ENCODE results near the gene ADORA2B. TPM values are rescaled to one million over a fixed set of nuclear protein-coding genes. Genes with fewer than 3 reads are reported as not detected.

The ADORA2B gene
- total and polyA plus RNA-seq, 2 experiments from 2014 or later: 11.4 to 11.7 TPM

DNA sequence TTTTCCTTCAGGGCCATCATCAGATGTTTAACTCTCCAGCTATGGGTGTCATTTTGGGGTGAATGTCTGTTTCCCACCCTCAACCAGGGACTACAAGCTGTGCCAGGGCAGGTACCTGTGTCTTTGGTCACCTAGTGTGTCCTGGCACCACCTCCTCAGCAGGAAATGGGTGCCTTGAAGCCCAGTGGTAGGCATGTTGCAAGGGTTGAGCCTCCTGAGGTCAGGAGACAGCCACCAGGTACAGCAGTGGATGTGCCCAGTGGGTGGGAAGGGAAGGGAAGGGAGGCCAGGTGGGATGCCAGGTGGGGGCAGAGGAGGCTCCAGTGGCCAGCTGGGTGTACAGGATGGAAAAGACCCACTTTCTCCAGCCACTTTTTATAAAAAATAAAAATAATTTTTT lies 25.5 kb upstream of the ADORA2B start:
- H3K27ac ChIP-seq: no peak overlapping the region
- TF ChIP-seq EZH2phosphoT487 (IDR thresholded peaks at IDR 0.05; ENCODE audit: low read depth, severe bottlenecking, unreplicated experiment) (no peak), EZH2 (IDR thresholded peaks at IDR 0.05; ENCODE audit: borderline replicate concordance) (no peak), CTCF (IDR thresholded peaks at IDR 0.05; ENCODE audit: poor library complexity) (no peak)

DNA sequence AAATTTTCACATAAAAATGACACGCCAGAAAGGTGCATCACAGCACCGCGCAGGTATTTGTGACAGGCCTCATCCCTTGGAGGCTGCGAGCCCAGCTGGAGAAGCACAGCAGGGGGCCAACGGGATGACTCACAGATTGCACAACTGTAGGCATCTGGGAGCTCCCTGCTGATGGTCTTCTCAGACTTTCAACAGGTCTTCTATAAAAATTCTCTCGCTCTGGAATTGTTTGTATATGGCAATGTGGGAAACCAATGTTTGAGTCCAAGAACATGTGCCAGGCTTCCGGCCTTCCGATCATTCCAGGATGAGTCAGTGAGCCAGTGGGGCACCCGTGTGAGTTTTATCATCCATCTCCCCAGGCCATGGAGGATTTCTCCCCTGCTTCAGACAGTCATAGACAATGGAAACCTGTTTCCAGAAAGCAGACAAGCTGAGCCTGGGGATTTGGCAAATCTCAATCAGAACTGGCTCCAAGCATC lies 24.1 kb upstream of the ADORA2B start:
- DNase-seq (ENCODE audit: low spot score): peak; percentile 48
- TF ChIP-seq EZH2phosphoT487 (IDR thresholded peaks at IDR 0.05; ENCODE audit: low read depth, severe bottlenecking, unreplicated experiment) (no peak), EZH2 (IDR thresholded peaks at IDR 0.05; ENCODE audit: borderline replicate concordance) (no peak), CTCF (IDR thresholded peaks at IDR 0.05; ENCODE audit: poor library complexity) (no peak)

More for the DNA sequence above, 25.5 kb upstream of the ADORA2B start:
- Histone ChIP-seq H2AFZ (no peak overlapping the region), H3K79me2 (no peaks in the 10 kb centered on the region), H3K4me1 (ENCODE audit: insufficient read depth) (no peaks in the 10 kb centered on the region), H4K20me1 (ENCODE audit: insufficient read depth, poor library complexity, severe bottlenecking) (no peaks in the 10 kb centered on the region), H3K9me3 (ENCODE audit: low read depth) (no peaks in the 10 kb centered on the region), H3K4me2 (no peak overlapping the region), H3K9me2 (replicated peaks; ENCODE audit: insufficient read depth) (no peaks in the 10 kb centered on the region), H3K4me3 (no peak overlapping the region), H3K27me3 (no peaks in the 10 kb centered on the region), H3K36me3 (replicated peaks; ENCODE audit: insufficient read depth, low read depth) (no peaks in the 10 kb centered on the region)
- DNase-seq (ENCODE audit: low spot score): no peak

DNA sequence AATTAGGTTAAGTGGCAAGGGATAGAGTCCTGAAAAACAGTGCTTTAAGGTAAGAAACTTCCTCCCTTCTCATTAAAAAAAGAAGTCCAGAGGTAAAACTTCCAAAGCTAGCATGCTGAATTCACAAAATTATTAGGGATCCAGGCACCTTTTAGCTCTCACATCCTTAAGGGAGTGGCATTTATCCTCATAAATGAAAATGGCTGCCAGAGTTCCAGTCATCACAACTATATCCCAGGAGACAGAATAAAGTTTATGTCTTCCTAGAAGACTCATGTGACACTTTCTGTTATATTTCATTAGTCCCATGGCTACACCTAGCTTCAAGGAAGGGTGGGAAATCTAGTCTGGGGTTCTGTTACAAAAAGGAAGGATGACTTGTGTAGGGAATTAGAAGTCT lies 23.3 kb upstream of the ADORA2B start:
- Histone ChIP-seq H3K4me2 (no peak overlapping the region), H4K20me1 (ENCODE audit: insufficient read depth, poor library complexity, severe bottlenecking) (no peaks in the 10 kb centered on the region), H3K36me3 (replicated peaks; ENCODE audit: insufficient read depth, low read depth) (no peaks in the 10 kb centered on the region), H3K4me3 (no peak overlapping the region), H3K27ac (no peak overlapping the region), H3K79me2 (no peaks in the 10 kb centered on the region), H2AFZ (no peak overlapping the region), H3K9me3 (ENCODE audit: low read depth) (no peaks in the 10 kb centered on the region), H3K27me3 (no peaks in the 10 kb centered on the region), H3K9me2 (replicated peaks; ENCODE audit: insufficient read depth) (no peaks in the 10 kb centered on the region), H3K4me1 (ENCODE audit: insufficient read depth) (peaks cover 3% of the 10 kb centered on the region)
- DNase-seq (ENCODE audit: low spot score): no peak
- TF ChIP-seq CTCF (IDR thresholded peaks at IDR 0.05; ENCODE audit: poor library complexity) (no peak), EZH2 (IDR thresholded peaks at IDR 0.05; ENCODE audit: borderline replicate concordance) (no peak), EZH2phosphoT487 (IDR thresholded peaks at IDR 0.05; ENCODE audit: low read depth, severe bottlenecking, unreplicated experiment) (no peak)

More for the DNA sequence above, 24.1 kb upstream of the ADORA2B start:
- Histone ChIP-seq H3K79me2 (no peaks in the 10 kb centered on the region), H3K36me3 (replicated peaks; ENCODE audit: insufficient read depth, low read depth) (no peaks in the 10 kb centered on the region), H3K27me3 (no peaks in the 10 kb centered on the region), H4K20me1 (ENCODE audit: insufficient read depth, poor library complexity, severe bottlenecking) (no peaks in the 10 kb centered on the region), H3K27ac (peak overlapping the region; percentile 33), H3K4me2 (no peak overlapping the region), H3K4me1 (ENCODE audit: insufficient read depth) (peaks cover 3% of the 10 kb centered on the region), H3K4me3 (no peak overlapping the region), H3K9me2 (replicated peaks; ENCODE audit: insufficient read depth) (no peaks in the 10 kb centered on the region), H3K9me3 (ENCODE audit: low read depth) (no peaks in the 10 kb centered on the region), H2AFZ (no peak overlapping the region)
- 57% methylated on average over 9 of the region's 9 CpGs for WGBS (ENCODE audit: low lambda C conversion rate, missing lambda C conversion rate)

GRCh38 chr17:15922586-15922985 lies 22.3 kb upstream of the ADORA2B start:
- no peak overlapping the region for H3K4me3 ChIP-seq
- TF ChIP-seq EZH2phosphoT487 (IDR thresholded peaks at IDR 0.05; ENCODE audit: low read depth, severe bottlenecking, unreplicated experiment) (no peak), CTCF (IDR thresholded peaks at IDR 0.05; ENCODE audit: poor library complexity) (no peak), EZH2 (IDR thresholded peaks at IDR 0.05; ENCODE audit: borderline replicate concordance) (no peak)

More at GRCh38 chr17:15922586-15922985, 22.3 kb upstream of the ADORA2B start:
- no peak for DNase-seq (ENCODE audit: low spot score)
- no peak overlapping the region for H3K27ac ChIP-seq
- no peaks in the 10 kb centered on the region for H4K20me1 ChIP-seq (ENCODE audit: insufficient read depth, poor library complexity, severe bottlenecking)
- no peaks in the 10 kb centered on the region for H3K79me2 ChIP-seq
- H3K4me2 ChIP-seq: no peak overlapping the region
- H3K9me2 ChIP-seq (replicated peaks; ENCODE audit: insufficient read depth): no peaks in the 10 kb centered on the region
- no peaks in the 10 kb centered on the region for H3K27me3 ChIP-seq
- no peak overlapping the region for H2AFZ ChIP-seq
- peaks cover 3% of the 10 kb centered on the region for H3K4me1 ChIP-seq (ENCODE audit: insufficient read depth)
- H3K36me3 ChIP-seq (replicated peaks; ENCODE audit: insufficient read depth, low read depth): no peaks in the 10 kb centered on the region
- WGBS (ENCODE audit: low lambda C conversion rate, missing lambda C conversion rate): 75% methylated on average over 1 of the region's 1 CpG
- no peaks in the 10 kb centered on the region for H3K9me3 ChIP-seq (ENCODE audit: low read depth)

Data from hepatocyte (in vitro differentiated cells).